Astrocyte (in vitro differentiated cells and primary cell): ENCODE measurements around the gene SMIM10L1. TPM values are rescaled to one million over a fixed set of nuclear protein-coding genes. Genes with fewer than 3 reads are reported as not detected.

Experiments
- DNase-seq: peaks from one replicate; pipeline ENCODE4 v3.0.0-alpha.2; 2010; ENCODE audit warnings: low read depth
- FAIRE-seq: peaks from 2 replicates; lab custom pipeline; 2011; peaks lifted over from hg19 to GRCh38; lab: Jason Lieb, UNC
- H2AFZ ChIP-seq: 2 replicates; pipeline ENCODE4 v1.6.0; 2012; ENCODE audit warnings: low read depth, low read length, inconsistent platforms
- H3K27ac ChIP-seq: 2 replicates; pipeline ENCODE4 v1.5.1; 2011; ENCODE audit warnings: low read depth, low read length, inconsistent platforms
- H3K27me3 ChIP-seq: 2 replicates; pipeline ENCODE4 v1.6.0; 2011; ENCODE audit warnings: low read length, inconsistent platforms; ENCODE audit not compliant: insufficient read depth
- H3K36me3 ChIP-seq: 2 replicates; pipeline ENCODE4 v1.5.1; 2011; ENCODE audit warnings: low read length, inconsistent platforms; ENCODE audit not compliant: insufficient read depth
- H3K4me1 ChIP-seq: 2 replicates; pipeline ENCODE4 v1.5.1; 2011; ENCODE audit warnings: low read length, inconsistent platforms; ENCODE audit not compliant: insufficient read depth
- H3K4me2 ChIP-seq: 2 replicates; pipeline ENCODE4 v1.6.0; 2012; ENCODE audit warnings: low read length, inconsistent platforms
- H3K4me3 ChIP-seq: 2 replicates; pipeline ENCODE4 v1.5.1; 2011; ENCODE audit warnings: low read depth, mild to moderate bottlenecking, low read length, inconsistent platforms; ENCODE audit not compliant: insufficient read depth
- H3K79me2 ChIP-seq: 2 replicates; pipeline ENCODE4 v1.6.0; 2012; ENCODE audit warnings: mild to moderate bottlenecking, low read length, inconsistent platforms; ENCODE audit not compliant: insufficient read depth
- H3K9ac ChIP-seq: 2 replicates; pipeline ENCODE4 v1.6.0; 2012; ENCODE audit warnings: mild to moderate bottlenecking, low read length, inconsistent platforms
- H3K9me3 ChIP-seq: 2 replicates; pipeline ENCODE4 v1.5.1; 2012; ENCODE audit warnings: low read depth, mild to moderate bottlenecking, low read length, inconsistent platforms; ENCODE audit not compliant: insufficient read depth
- H4K20me1 ChIP-seq: 2 replicates; pipeline ENCODE4 v1.6.0; 2012; ENCODE audit warnings: low read length, inconsistent platforms; ENCODE audit not compliant: insufficient read depth
- H3K27ac Mint-ChIP-seq: one replicate; pipeline ENCODE4 v1.8.0; 2021; ENCODE audit warnings: mild to moderate bottlenecking, mixed read lengths; ENCODE audit not compliant: unreplicated experiment
- H3K27me3 Mint-ChIP-seq: one replicate; pipeline ENCODE4 v1.8.0; 2021; ENCODE audit warnings: low read depth, mixed read lengths; ENCODE audit not compliant: unreplicated experiment
- H3K36me3 Mint-ChIP-seq: one replicate; pipeline ENCODE4 v1.8.0; 2021; ENCODE audit warnings: low read depth, mixed read lengths; ENCODE audit not compliant: unreplicated experiment
- H3K4me1 Mint-ChIP-seq: one replicate; pipeline ENCODE4 v1.8.0; 2021; ENCODE audit warnings: low read depth, mixed read lengths; ENCODE audit not compliant: unreplicated experiment
- H3K4me3 Mint-ChIP-seq: one replicate; pipeline ENCODE4 v1.8.0; 2021; ENCODE audit warnings: mild to moderate bottlenecking, moderate library complexity, mixed read lengths; ENCODE audit not compliant: unreplicated experiment
- H3K9me3 Mint-ChIP-seq: one replicate; pipeline ENCODE4 v1.8.0; 2021; ENCODE audit warnings: mild to moderate bottlenecking, mixed read lengths; ENCODE audit not compliant: unreplicated experiment
- CTCF ChIP-seq: IDR thresholded peaks from 2 replicates; pipeline ENCODE4 v1.5.1; 2011; ENCODE audit warnings: low read depth, mild to moderate bottlenecking, inconsistent platforms, low read length, moderate library complexity; ENCODE audit not compliant: insufficient read depth
- EZH2 ChIP-seq: IDR thresholded peaks from 2 replicates; pipeline ENCODE4 v1.6.1; 2012; ENCODE audit warnings: mild to moderate bottlenecking, low read length, inconsistent platforms; ENCODE audit not compliant: insufficient read depth
- total RNA-seq: library from RNA; stranded (reverse); gene quantifications from 2 replicates; pipeline ENCODE4 v1.2.1, GENCODE V29; 2021

Gene SMIM10L1
- total RNA-seq, 1 donor from 2014 or later, result 16.3 TPM

- Mint-ChIP-seq H3K4me3 (no peak overlapping the region), H3K9me3 (peaks cover 1% of the 10 kb centered on the region)
These were observed 8.5 kb upstream of the SMIM10L1 start for GRCh38 chr12:11162502-11162901.

DNA sequence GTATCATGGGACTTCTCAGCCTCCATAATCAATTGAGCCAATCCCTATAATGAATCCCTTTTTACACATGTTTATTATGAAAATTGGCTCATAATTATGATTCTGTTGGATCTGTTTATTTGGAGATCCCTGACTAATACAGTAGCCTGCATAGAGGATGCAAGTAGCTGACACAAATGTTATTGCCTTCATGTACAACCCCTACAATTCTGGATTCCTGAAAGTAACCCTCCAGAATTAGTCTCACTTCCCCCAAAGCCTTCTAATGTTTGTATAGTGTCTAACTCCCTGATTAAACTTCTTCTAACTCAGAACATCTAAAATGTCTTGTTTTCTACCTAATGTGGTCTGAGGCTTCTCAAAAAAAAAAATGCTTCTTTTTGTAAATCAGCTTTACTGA, 6.6 kb upstream of the SMIM10L1 start:
- no peaks in the 10 kb centered on the region for H3K36me3 ChIP-seq
- Mint-ChIP-seq H3K36me3 (peaks cover 2% of the 10 kb centered on the region), H3K27ac (no peak overlapping the region), H3K27me3 (no peaks in the 10 kb centered on the region), H3K4me3 (no peak overlapping the region), H3K9me3 (peaks cover 1% of the 10 kb centered on the region), H3K4me1 (peaks cover 8% of the 10 kb centered on the region)
- TF ChIP-seq CTCF (no peak), EZH2 (no peak)
- H3K9ac ChIP-seq, result no peak overlapping the region
- peaks cover 63% of the 10 kb centered on the region for H4K20me1 ChIP-seq
- H3K4me1 ChIP-seq, result no peaks in the 10 kb centered on the region
- no peak overlapping the region for H3K4me2 ChIP-seq
- FAIRE-seq (no peak), DNase-seq (no peak)
- no peak overlapping the region for H3K4me3 ChIP-seq
- H3K27ac ChIP-seq, result no peak overlapping the region
- H3K9me3 ChIP-seq, result no peaks in the 10 kb centered on the region
- H3K79me2 ChIP-seq, result peaks cover 96% of the 10 kb centered on the region
- no peak overlapping the region for H2AFZ ChIP-seq
- no peaks in the 10 kb centered on the region for H3K27me3 ChIP-seq

More at GRCh38 chr12:11162502-11162901, 8.5 kb upstream of the SMIM10L1 start:
- no peak for DNase-seq
- no peak for TF ChIP-seq CTCF
- TF ChIP-seq EZH2, result no peak
- no peak overlapping the region for H3K4me3 ChIP-seq
- Mint-ChIP-seq H3K27me3 (no peaks in the 10 kb centered on the region), H3K4me1 (peaks cover 2% of the 10 kb centered on the region), H3K36me3 (peaks cover 2% of the 10 kb centered on the region), H3K27ac (no peak overlapping the region)
- H3K4me2 ChIP-seq, result no peak overlapping the region
- H3K27me3 ChIP-seq, result no peaks in the 10 kb centered on the region
- H2AFZ ChIP-seq, result no peak overlapping the region
- no peak overlapping the region for H3K9ac ChIP-seq
- peaks cover 98% of the 10 kb centered on the region for H3K79me2 ChIP-seq
- no peaks in the 10 kb centered on the region for H3K36me3 ChIP-seq
- no peaks in the 10 kb centered on the region for H3K4me1 ChIP-seq
- H3K9me3 ChIP-seq, result no peaks in the 10 kb centered on the region
- FAIRE-seq, result no peak
- no peak overlapping the region for H3K27ac ChIP-seq
- peaks cover 65% of the 10 kb centered on the region for H4K20me1 ChIP-seq

GRCh38 chr12:11166300-11166699, 4.7 kb upstream of the SMIM10L1 start:
- Histone ChIP-seq H3K4me1 (peaks cover 6% of the 10 kb centered on the region), H3K9me3 (no peaks in the 10 kb centered on the region), H4K20me1 (peaks cover 60% of the 10 kb centered on the region), H3K27ac (no peak overlapping the region), H3K9ac (no peak overlapping the region), H3K4me2 (no peak overlapping the region), H3K36me3 (no peaks in the 10 kb centered on the region), H3K4me3 (no peak overlapping the region), H2AFZ (no peak overlapping the region), H3K27me3 (no peaks in the 10 kb centered on the region), H3K79me2 (peaks cover 93% of the 10 kb centered on the region)
- DNase-seq (no peak), FAIRE-seq (no peak)
- Mint-ChIP-seq H3K36me3 (peaks cover 2% of the 10 kb centered on the region), H3K4me1 (peaks cover 11% of the 10 kb centered on the region), H3K27me3 (no peaks in the 10 kb centered on the region), H3K9me3 (no peaks in the 10 kb centered on the region), H3K4me3 (no peak overlapping the region), H3K27ac (no peak overlapping the region)
- TF ChIP-seq CTCF (no peak), EZH2 (no peak)
